GM19193 (cell line): ENCODE results near the gene PAQR7.

ENCODE experiments used
- POLR2A ChIP-seq: IDR thresholded peaks from 4 replicates; pipeline ENCODE4 v1.6.1; 2011; ENCODE audit not compliant: insufficient read depth, insufficient read length; ENCODE audit errors: extremely low read depth

PAQR7 gene

GRCh38 chr1:25890239-25891034, 14.9 kb upstream of the PAQR7 start:
- TF ChIP-seq POLR2A: no peak

- TF ChIP-seq POLR2A: no peak
Observed at GRCh38 chr1:25889470-25889869, 14.0 kb upstream of the PAQR7 start.

- no peak for TF ChIP-seq POLR2A
Observed at GRCh38 chr1:25888426-25888987, 13.0 kb upstream of the PAQR7 start.

DNA sequence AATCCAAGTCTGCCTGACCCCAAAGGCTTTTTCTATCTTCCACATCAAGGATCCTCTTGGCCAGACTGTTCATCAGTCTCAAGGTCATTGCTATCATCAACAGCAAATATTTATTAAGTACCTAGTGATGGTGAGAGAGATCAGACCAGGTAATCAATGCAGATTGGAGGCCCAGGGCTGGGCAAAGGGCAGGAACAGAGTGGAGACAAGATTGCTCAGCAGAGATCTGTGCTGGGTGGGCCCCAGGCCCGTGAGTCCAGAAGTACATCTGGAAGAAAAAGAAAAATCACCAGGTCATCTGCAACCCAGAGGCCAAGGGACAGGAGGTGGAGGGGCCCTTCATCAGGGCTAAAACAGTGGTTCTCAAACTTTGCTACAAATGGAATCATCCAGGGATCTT, 10.1 kb upstream of the PAQR7 start:
- TF ChIP-seq POLR2A: no peak

DNA sequence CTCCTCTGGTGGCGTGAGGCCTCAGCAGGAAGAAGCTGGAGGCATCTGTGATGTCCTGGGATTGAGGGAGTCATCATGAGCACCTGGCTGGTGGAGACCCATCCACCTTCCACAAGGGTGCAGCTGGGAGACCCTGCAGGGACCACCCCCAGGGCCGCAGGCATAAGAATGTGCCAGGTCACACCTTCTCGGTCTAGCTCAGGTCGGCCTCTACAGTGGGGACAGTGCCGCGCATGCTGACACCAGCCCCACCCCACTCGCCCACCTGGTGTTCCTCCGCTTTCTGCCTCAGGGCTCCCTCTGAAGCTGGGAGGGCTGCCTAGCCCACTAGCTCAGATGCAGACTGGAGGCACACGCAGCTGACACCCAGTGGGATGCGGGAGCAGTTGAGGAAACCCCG, 5.8 kb upstream of the PAQR7 start:
- no peak for TF ChIP-seq POLR2A

GRCh38 chr1:25880518-25880917, 5.0 kb upstream of the PAQR7 start:
- TF ChIP-seq POLR2A: no peak

DNA sequence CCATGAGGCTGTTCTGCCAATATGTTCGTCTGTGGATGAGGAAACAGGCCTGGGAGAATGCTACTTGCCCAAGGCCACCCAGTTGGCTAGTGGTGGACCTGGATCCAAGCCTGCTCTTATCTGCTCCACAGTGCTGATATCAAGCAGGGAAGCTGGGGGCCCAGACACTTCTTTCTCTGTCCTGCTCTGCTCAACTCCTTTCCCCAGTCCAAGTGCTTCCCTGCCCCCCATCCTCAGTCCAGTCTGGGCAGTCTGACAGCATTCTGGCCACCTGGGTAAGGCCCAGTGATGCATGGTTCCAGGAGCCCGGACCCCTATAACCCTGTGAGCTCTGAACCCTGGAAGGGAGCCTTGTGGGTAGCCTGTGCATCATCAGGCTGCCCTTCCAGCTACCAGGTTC, 4.2 kb upstream of the PAQR7 start:
- TF ChIP-seq POLR2A: no peak

DNA sequence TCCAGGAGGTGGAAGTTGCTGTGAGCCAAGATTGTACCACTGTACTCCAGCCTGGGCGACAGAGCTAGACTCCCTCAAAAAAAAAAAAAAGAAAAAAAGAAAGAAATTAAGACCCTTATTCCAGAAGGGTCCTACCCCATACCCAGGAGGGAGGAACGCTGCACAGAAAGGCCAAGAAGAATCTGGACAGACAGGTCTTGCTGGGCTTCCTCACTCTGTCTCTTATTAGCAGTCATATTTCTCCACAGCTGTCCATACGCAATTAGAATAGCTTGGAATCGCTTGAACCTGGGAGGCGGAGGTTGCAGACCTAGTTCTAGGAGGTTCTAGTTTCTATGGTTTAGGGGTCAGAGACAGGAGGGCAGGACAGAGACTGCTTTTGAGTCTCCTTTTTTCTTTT, 3.2 kb upstream of the PAQR7 start:
- TF ChIP-seq POLR2A: no peak

GRCh38 chr1:25877155-25877554, 1.6 kb upstream of the PAQR7 start:
- no peak for TF ChIP-seq POLR2A

GRCh38 chr1:25876693-25877077, 1.2 kb upstream of the PAQR7 start:
- no peak for TF ChIP-seq POLR2A

- TF ChIP-seq POLR2A: no peak
Observed at GRCh38 chr1:25875856-25876692, 566 bp upstream of the PAQR7 start.

GRCh38 chr1:25874635-25875153, 814 bp downstream of the PAQR7 start:
- no peak for TF ChIP-seq POLR2A

- no peak for TF ChIP-seq POLR2A
Observed at GRCh38 chr1:25874209-25874608, 1.3 kb downstream of the PAQR7 start.

DNA sequence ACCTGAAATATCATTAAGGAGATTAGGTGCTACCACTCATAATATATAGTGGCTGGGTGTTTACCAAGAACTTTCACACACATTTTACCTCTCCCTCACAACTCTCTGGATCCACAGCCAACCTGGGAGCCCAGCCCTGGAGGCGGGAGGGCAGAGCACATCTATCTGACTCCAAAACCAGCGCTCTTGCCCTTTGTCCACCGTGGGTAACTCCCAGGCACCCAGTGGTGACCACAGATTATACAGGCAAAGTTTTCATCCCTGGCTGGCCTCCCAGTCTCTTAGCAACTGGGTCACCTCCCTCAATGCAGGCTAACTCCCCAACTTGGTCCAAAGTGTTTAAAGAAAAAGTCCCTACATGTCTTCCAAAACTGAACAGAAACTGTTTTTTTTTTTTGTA, 2.4 kb downstream of the PAQR7 start:
- TF ChIP-seq POLR2A: no peak

GRCh38 chr1:25872713-25873112, 2.8 kb downstream of the PAQR7 start:
- TF ChIP-seq POLR2A: no peak
